SU-DHL-6 (cell line): ENCODE measurements around the gene STPG4.

Experiments used
- H2AFZ ChIP-seq: fragments of 200-600 bp; sonication (generic); 2 replicates; pipeline ENCODE4 v1.6.1; 2014; ENCODE audit warnings: low read depth, mild to moderate bottlenecking, moderate library complexity, mixed read lengths, antibody characterized with exemption, low read length; ENCODE audit not compliant: severe bottlenecking
- H3F3A ChIP-seq: fragments of 200-600 bp; shearing (Covaris generic); 2 replicates; pipeline ENCODE4 v1.6.0; 2016; ENCODE audit warnings: antibody characterized with exemption, mild to moderate bottlenecking; ENCODE audit not compliant: insufficient read depth
- H3K27ac ChIP-seq: fragments of 200-600 bp; sonication (generic); 2 replicates; pipeline ENCODE4 v1.5.1; 2016; ENCODE audit warnings: low read depth, mild to moderate bottlenecking, low read length, moderate library complexity, mixed read lengths
- H3K27me3 ChIP-seq: fragments of 200-600 bp; sonication (generic), shearing (Covaris generic); 2 replicates; pipeline ENCODE4 v1.6.0; 2014; ENCODE audit warnings: mild to moderate bottlenecking, low read length
- H3K36me3 ChIP-seq: fragments of 200-600 bp; sonication (generic); 2 replicates; pipeline ENCODE4 v1.6.1; 2014; ENCODE audit warnings: mild to moderate bottlenecking, low read length, mixed read lengths
- H3K4me2 ChIP-seq: fragments of 300-600, 200-600 bp; shearing (Covaris generic), sonication (generic); 2 replicates; pipeline ENCODE4 v1.6.0; 2014; ENCODE audit warnings: low read length, low read depth, mild to moderate bottlenecking; ENCODE audit not compliant: poor library complexity, severe bottlenecking
- H3K4me3 ChIP-seq: fragments of 200-600 bp; sonication (generic); 2 replicates; pipeline ENCODE4 v1.5.1; 2014; ENCODE audit warnings: antibody characterized with exemption, low read length, mild to moderate bottlenecking, mixed read lengths; ENCODE audit not compliant: insufficient read depth, poor library complexity, severe bottlenecking
- H3K79me2 ChIP-seq: fragments of 200-600 bp; sonication (generic); 2 replicates; pipeline ENCODE4 v1.6.1; 2014; ENCODE audit warnings: mild to moderate bottlenecking, low read length, moderate library complexity; ENCODE audit not compliant: insufficient read depth
- H3K9ac ChIP-seq: fragments of 200-600 bp; sonication (generic); 2 replicates; pipeline ENCODE4 v1.7.0; 2014; ENCODE audit warnings: mild to moderate bottlenecking, low read length
- H3K9me2 ChIP-seq: fragments of 200-600 bp; sonication (generic); replicated peaks from 2 replicates; pipeline ENCODE4 v1.6.1; 2014; ENCODE audit warnings: low read length; ENCODE audit not compliant: insufficient read depth
- H3K9me3 ChIP-seq: fragments of 200-600 bp; sonication (generic); 2 replicates; pipeline ENCODE4 v1.6.1; 2014; ENCODE audit warnings: low read length, mixed read lengths; ENCODE audit not compliant: insufficient read depth
- H4K20me1 ChIP-seq: fragments of 200-600 bp; sonication (generic); 2 replicates; pipeline ENCODE4 v1.6.1; 2014; ENCODE audit warnings: low read depth, mild to moderate bottlenecking, antibody characterized with exemption, low read length, moderate library complexity, mixed read lengths
- EZH2phosphoT487 ChIP-seq: fragments of 200-600 bp; sonication (generic), shearing (Covaris generic); conservative IDR thresholded peaks from 2 replicates; pipeline ENCODE4 v1.6.1; 2018; ENCODE audit warnings: mild to moderate bottlenecking, antibody characterized with exemption, low read length, moderate library complexity, mixed read lengths
- TF ChIP-seq, protein P1 (sequence below): fragments of 200-600 bp; sonication (generic); IDR thresholded peaks from one replicate; pipeline ENCODE4 v1.5.1; 2017; ENCODE audit warnings: antibody characterized with exemption, mild to moderate bottlenecking, low read length, moderate library complexity; ENCODE audit not compliant: insufficient read depth, poor library complexity, severe bottlenecking

Gene STPG4

GRCh38 chr2:47195148-47195547 is 40.0 kb upstream of the STPG4 start:
- H3K4me2 ChIP-seq: no peak overlapping the region
- H3F3A ChIP-seq: no peaks in the 10 kb centered on the region
- H3K27me3 ChIP-seq: no peaks in the 10 kb centered on the region
- no peak overlapping the region for H2AFZ ChIP-seq
- no peaks in the 10 kb centered on the region for H3K36me3 ChIP-seq
- H3K9ac ChIP-seq: no peak overlapping the region
- H3K9me3 ChIP-seq: no peaks in the 10 kb centered on the region
- no peak overlapping the region for H3K27ac ChIP-seq
- no peak for TF ChIP-seq EZH2phosphoT487
- TF ChIP-seq, protein P1, sequence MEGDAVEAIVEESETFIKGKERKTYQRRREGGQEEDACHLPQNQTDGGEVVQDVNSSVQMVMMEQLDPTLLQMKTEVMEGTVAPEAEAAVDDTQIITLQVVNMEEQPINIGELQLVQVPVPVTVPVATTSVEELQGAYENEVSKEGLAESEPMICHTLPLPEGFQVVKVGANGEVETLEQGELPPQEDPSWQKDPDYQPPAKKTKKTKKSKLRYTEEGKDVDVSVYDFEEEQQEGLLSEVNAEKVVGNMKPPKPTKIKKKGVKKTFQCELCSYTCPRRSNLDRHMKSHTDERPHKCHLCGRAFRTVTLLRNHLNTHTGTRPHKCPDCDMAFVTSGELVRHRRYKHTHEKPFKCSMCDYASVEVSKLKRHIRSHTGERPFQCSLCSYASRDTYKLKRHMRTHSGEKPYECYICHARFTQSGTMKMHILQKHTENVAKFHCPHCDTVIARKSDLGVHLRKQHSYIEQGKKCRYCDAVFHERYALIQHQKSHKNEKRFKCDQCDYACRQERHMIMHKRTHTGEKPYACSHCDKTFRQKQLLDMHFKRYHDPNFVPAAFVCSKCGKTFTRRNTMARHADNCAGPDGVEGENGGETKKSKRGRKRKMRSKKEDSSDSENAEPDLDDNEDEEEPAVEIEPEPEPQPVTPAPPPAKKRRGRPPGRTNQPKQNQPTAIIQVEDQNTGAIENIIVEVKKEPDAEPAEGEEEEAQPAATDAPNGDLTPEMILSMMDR: no peak
- no peaks in the 10 kb centered on the region for H3K79me2 ChIP-seq
- no peak overlapping the region for H3K4me3 ChIP-seq
- no peaks in the 10 kb centered on the region for H4K20me1 ChIP-seq
- no peaks in the 10 kb centered on the region for H3K9me2 ChIP-seq

DNA sequence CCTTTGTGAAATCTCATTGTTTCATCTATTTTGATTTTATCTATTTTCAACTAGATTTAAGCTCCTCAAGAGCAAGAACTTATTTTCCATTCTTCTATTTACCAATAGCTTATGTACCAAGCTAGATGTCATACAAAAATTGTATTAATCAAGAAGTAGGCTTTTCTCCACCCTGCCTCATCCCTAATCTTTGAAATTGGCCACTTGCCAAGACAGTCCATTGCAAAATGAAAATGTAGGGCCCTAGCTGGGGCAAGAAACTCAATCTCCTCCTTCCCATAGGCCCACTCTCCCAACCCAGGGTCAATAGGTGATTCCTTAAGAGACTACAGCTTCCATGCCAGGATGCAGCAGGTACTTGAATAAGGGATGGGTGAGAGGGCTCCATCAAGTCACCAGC is 39.3 kb upstream of the STPG4 start:
- Histone ChIP-seq H3K9me3 (no peaks in the 10 kb centered on the region), H3F3A (no peaks in the 10 kb centered on the region), H3K9me2 (no peaks in the 10 kb centered on the region), H3K9ac (no peak overlapping the region), H3K27ac (no peak overlapping the region), H3K4me3 (no peak overlapping the region), H3K36me3 (no peaks in the 10 kb centered on the region), H2AFZ (no peak overlapping the region), H3K79me2 (no peaks in the 10 kb centered on the region), H3K4me2 (no peak overlapping the region), H3K27me3 (no peaks in the 10 kb centered on the region), H4K20me1 (no peaks in the 10 kb centered on the region)
- TF ChIP-seq EZH2phosphoT487: no peak
- TF ChIP-seq, protein P1: no peak

GRCh38 chr2:47193607-47194006 is 38.5 kb upstream of the STPG4 start:
- Histone ChIP-seq H3K27ac (no peak overlapping the region), H3K9ac (no peak overlapping the region), H4K20me1 (no peaks in the 10 kb centered on the region), H3K4me2 (no peak overlapping the region), H3K9me3 (no peaks in the 10 kb centered on the region), H3F3A (no peaks in the 10 kb centered on the region), H3K79me2 (no peaks in the 10 kb centered on the region), H3K36me3 (no peaks in the 10 kb centered on the region), H2AFZ (no peak overlapping the region), H3K9me2 (no peaks in the 10 kb centered on the region), H3K4me3 (no peak overlapping the region), H3K27me3 (no peaks in the 10 kb centered on the region)
- no peak for TF ChIP-seq EZH2phosphoT487
- TF ChIP-seq, protein P1: no peak
